ENCODE measurements around the gene ENPP1.
A peak's percentile ranks its signal among the peaks of the same experiment; 100 is the strongest.

Gene ENPP1

GRCh38 chr6:131807644-131808459 lies at the start of gene ENPP1:
Gene ENPP1, plus strand, starts transcription at chr6:131808020. Its CDS starts 16 bp downstream, at chr6:131808036.
- peak; percentile 53 to 57 for DNase-seq

GRCh38 chr6:131758920-131759319 lies 48.9 kb upstream of the ENPP1 start:
- DNase-seq: no peak

- no peak for DNase-seq
Measured at GRCh38 chr6:131761060-131761761, 46.6 kb upstream of the ENPP1 start.

- DNase-seq: no peak
Measured at GRCh38 chr6:131761762-131762067, 46.1 kb upstream of the ENPP1 start.

- DNase-seq: no peak
Measured at GRCh38 chr6:131762984-131763383, 44.8 kb upstream of the ENPP1 start.

- no peak for DNase-seq
Measured at GRCh38 chr6:131763749-131764148, 44.1 kb upstream of the ENPP1 start.

- DNase-seq: no peak
Measured at GRCh38 chr6:131764350-131764749, 43.5 kb upstream of the ENPP1 start.

- no peak for DNase-seq
Measured at GRCh38 chr6:131765081-131765803, 42.6 kb upstream of the ENPP1 start.

- DNase-seq: no peak
Measured at GRCh38 chr6:131765804-131766135, 42.0 kb upstream of the ENPP1 start.

GRCh38 chr6:131766631-131767030 lies 41.2 kb upstream of the ENPP1 start:
- DNase-seq: no peak

- no peak for DNase-seq
Measured at GRCh38 chr6:131768964-131769363, 38.9 kb upstream of the ENPP1 start.

- no peak for DNase-seq
Measured at GRCh38 chr6:131769385-131770141, 38.3 kb upstream of the ENPP1 start.

- no peak for DNase-seq
Measured at GRCh38 chr6:131770776-131771175, 37.0 kb upstream of the ENPP1 start.

- DNase-seq: no peak
Measured at GRCh38 chr6:131773284-131773950, 34.4 kb upstream of the ENPP1 start.

GRCh38 chr6:131775886-131776285 lies 31.9 kb upstream of the ENPP1 start:
- DNase-seq: no peak

- DNase-seq: no peak
Measured at GRCh38 chr6:131776985-131777384, 30.8 kb upstream of the ENPP1 start.

GRCh38 chr6:131778169-131778568 lies 29.7 kb upstream of the ENPP1 start:
- DNase-seq: no peak

- no peak for DNase-seq
Measured at GRCh38 chr6:131779304-131779703, 28.5 kb upstream of the ENPP1 start.

- DNase-seq: no peak
Measured at GRCh38 chr6:131780600-131780999, 27.2 kb upstream of the ENPP1 start.

GRCh38 chr6:131781687-131782086 lies 26.1 kb upstream of the ENPP1 start:
- DNase-seq: no peak

GRCh38 chr6:131782764-131783163 lies 25.1 kb upstream of the ENPP1 start:
- no peak for DNase-seq

GRCh38 chr6:131784561-131784960 lies 23.3 kb upstream of the ENPP1 start:
- DNase-seq: no peak

- DNase-seq: no peak
Measured at GRCh38 chr6:131787079-131787478, 20.7 kb upstream of the ENPP1 start.
